D341Med (cell line): ENCODE results near the gene SMC6.

Experiments used
- DNase-seq: peaks from one replicate; pipeline ENCODE4 v3.0.0; 2012; ENCODE audit warnings: low spot score

Gene SMC6

GRCh38 chr2:17616405-17616804 is 137.2 kb downstream of the SMC6 start:
- DNase-seq = no peak

GRCh38 chr2:17615728-17616351 is 137.8 kb downstream of the SMC6 start:
- DNase-seq = no peak

GRCh38 chr2:17615147-17615546 is 138.5 kb downstream of the SMC6 start:
- DNase-seq = no peak

GRCh38 chr2:17614174-17614930 is 139.3 kb downstream of the SMC6 start:
- no peak for DNase-seq
